OCI-LY1 (cell line): ENCODE results near the gene CROCC.

Source experiments
- H2AFZ ChIP-seq: fragments of 200-600 bp; sonication (generic), shearing (Covaris generic); 2 replicates; pipeline ENCODE4 v1.6.0; 2014; ENCODE audit warnings: antibody characterized with exemption, mild to moderate bottlenecking, low read length
- H3F3A ChIP-seq: fragments of 200-600 bp; sonication (generic), shearing (Covaris generic); 2 replicates; pipeline ENCODE4 v1.6.0; 2014; ENCODE audit warnings: mild to moderate bottlenecking, antibody characterized with exemption, low read length, moderate library complexity; ENCODE audit not compliant: insufficient read depth
- H3K27ac ChIP-seq: fragments of 200-600 bp; sonication (generic); 2 replicates; pipeline ENCODE4 v1.5.1; 2014; ENCODE audit warnings: low read length, mixed run types, mild to moderate bottlenecking, low read depth; ENCODE audit not compliant: poor library complexity, severe bottlenecking
- H3K27me3 ChIP-seq: fragments of 200-600 bp; sonication (generic); 2 replicates; pipeline ENCODE4 v1.6.0; 2014; ENCODE audit warnings: antibody characterized with exemption, mild to moderate bottlenecking, low read length, moderate library complexity; ENCODE audit not compliant: insufficient read depth
- H3K36me3 ChIP-seq: fragments of 200-600 bp; sonication (generic); 2 replicates; pipeline ENCODE4 v1.6.1; 2014; ENCODE audit warnings: mild to moderate bottlenecking, antibody characterized with exemption, low read length, moderate library complexity, mixed read lengths; ENCODE audit not compliant: insufficient read depth
- H3K4me1 ChIP-seq: fragments of 200-600 bp; sonication (generic); 2 replicates; pipeline ENCODE4 v1.5.1; 2014; ENCODE audit warnings: mild to moderate bottlenecking, low read length, moderate library complexity; ENCODE audit not compliant: insufficient read depth, severe bottlenecking
- H3K4me2 ChIP-seq: fragments of 200-600 bp; sonication (generic), shearing (Covaris generic); 2 replicates; pipeline ENCODE4 v1.6.1; 2014; ENCODE audit warnings: low read length
- H3K4me3 ChIP-seq: fragments of 200-600 bp; sonication (generic); 2 replicates; pipeline ENCODE4 v1.5.1; 2014; ENCODE audit warnings: low read length, low read depth, mild to moderate bottlenecking, mixed read lengths; ENCODE audit not compliant: poor library complexity, severe bottlenecking
- H3K79me2 ChIP-seq: fragments of 200-600 bp; shearing (Covaris generic); 2 replicates; pipeline ENCODE4 v1.6.1; 2016; ENCODE audit warnings: mixed run types, low read length, mixed read lengths; ENCODE audit not compliant: insufficient read depth
- H3K9ac ChIP-seq: fragments of 200-600 bp; sonication (generic), shearing (Covaris generic); 2 replicates; pipeline ENCODE4 v1.6.1; 2014; ENCODE audit warnings: mild to moderate bottlenecking, low read length, mixed read lengths
- H3K9me2 ChIP-seq: fragments of 200-600 bp; sonication (generic), shearing (Covaris generic); 2 replicates; pipeline ENCODE4 v1.6.1; 2014; ENCODE audit warnings: low read depth, mild to moderate bottlenecking, low read length, mixed read lengths
- H3K9me3 ChIP-seq: fragments of 200-600 bp; shearing (Covaris generic); 2 replicates; pipeline ENCODE4 v1.6.1; 2014; ENCODE audit warnings: low read length, mixed read lengths
- H4K20me1 ChIP-seq: fragments of 200-600 bp; sonication (generic), shearing (Covaris generic); 2 replicates; pipeline ENCODE4 v1.6.0; 2016; ENCODE audit warnings: mild to moderate bottlenecking, low read length; ENCODE audit not compliant: insufficient read depth
- EZH2 ChIP-seq: fragments of 200-600 bp; sonication (generic), shearing (Covaris generic); IDR thresholded peaks from 2 replicates; pipeline ENCODE4 v1.8.0; 2017; ENCODE audit warnings: borderline replicate concordance, mixed run types, mild to moderate bottlenecking, antibody characterized with exemption, low read length, moderate library complexity, mixed read lengths
- TF ChIP-seq, protein P1 (sequence below): fragments of 200-600 bp; sonication (generic), shearing (Covaris generic); IDR thresholded peaks from 2 replicates; pipeline ENCODE4 v1.5.1; 2017; ENCODE audit warnings: mild to moderate bottlenecking, antibody characterized with exemption, low read length, moderate library complexity, mixed read lengths

CROCC gene

DNA sequence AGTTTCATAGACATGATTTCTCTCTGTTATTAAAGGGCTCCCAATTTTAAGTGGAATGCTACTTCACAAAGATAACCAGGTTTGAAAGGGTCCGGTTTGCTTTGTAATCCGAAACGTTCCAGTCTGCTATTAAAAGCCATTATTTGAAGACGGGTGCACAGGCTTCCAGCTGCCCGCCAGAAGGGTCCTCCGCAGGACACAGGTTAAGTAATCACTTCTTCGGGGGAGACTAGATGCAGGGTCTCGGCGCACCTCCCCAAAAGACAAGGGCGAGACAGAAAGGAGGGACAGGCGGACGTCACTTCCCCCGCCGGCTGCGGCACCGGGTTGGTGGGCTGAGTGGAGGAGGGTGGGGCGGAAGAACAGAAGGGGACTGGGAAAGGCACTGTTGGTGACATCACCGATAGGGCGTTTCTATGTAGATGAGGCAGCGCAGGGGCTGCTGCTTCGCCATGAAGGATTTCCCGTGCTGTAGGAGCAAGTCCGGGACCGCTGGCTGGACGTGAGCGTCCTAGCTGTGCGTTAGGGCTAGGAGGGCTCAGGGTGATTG, 17.1 kb upstream of the CROCC start:
- Histone ChIP-seq H3K9me2 (no peaks in the 10 kb centered on the region), H3K36me3 (no peaks in the 10 kb centered on the region), H4K20me1 (no peaks in the 10 kb centered on the region), H3K4me2 (peak overlapping the region; percentile 96), H3K79me2 (no peaks in the 10 kb centered on the region), H3F3A (peaks cover 9% of the 10 kb centered on the region; the same call in 1 of the 2 replicates), H3K4me1 (peaks cover 39% of the 10 kb centered on the region), H3K9me3 (0 out of 2 replicates have a peak, but pooled peaks cover 4% of the 10 kb centered on the region), H3K4me3 (peak overlapping the region; percentile 63), H3K27ac (peak overlapping the region; percentile 95), H3K27me3 (no peaks in the 10 kb centered on the region), H3K9ac (peak overlapping the region; percentile 74), H2AFZ (no peak overlapping the region)
- TF ChIP-seq EZH2 = no peak
- TF ChIP-seq, protein P1, sequence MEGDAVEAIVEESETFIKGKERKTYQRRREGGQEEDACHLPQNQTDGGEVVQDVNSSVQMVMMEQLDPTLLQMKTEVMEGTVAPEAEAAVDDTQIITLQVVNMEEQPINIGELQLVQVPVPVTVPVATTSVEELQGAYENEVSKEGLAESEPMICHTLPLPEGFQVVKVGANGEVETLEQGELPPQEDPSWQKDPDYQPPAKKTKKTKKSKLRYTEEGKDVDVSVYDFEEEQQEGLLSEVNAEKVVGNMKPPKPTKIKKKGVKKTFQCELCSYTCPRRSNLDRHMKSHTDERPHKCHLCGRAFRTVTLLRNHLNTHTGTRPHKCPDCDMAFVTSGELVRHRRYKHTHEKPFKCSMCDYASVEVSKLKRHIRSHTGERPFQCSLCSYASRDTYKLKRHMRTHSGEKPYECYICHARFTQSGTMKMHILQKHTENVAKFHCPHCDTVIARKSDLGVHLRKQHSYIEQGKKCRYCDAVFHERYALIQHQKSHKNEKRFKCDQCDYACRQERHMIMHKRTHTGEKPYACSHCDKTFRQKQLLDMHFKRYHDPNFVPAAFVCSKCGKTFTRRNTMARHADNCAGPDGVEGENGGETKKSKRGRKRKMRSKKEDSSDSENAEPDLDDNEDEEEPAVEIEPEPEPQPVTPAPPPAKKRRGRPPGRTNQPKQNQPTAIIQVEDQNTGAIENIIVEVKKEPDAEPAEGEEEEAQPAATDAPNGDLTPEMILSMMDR = no peak

GRCh38 chr1:16905110-16905867, 16.4 kb upstream of the CROCC start:
- Histone ChIP-seq H3K4me1 (peaks cover 39% of the 10 kb centered on the region), H3K36me3 (no peaks in the 10 kb centered on the region), H3K27me3 (no peaks in the 10 kb centered on the region), H3F3A (peaks cover 9% of the 10 kb centered on the region; the same call in 1 of the 2 replicates), H3K4me3 (peak overlapping the region; percentile 63), H3K4me2 (peak overlapping the region; percentile 96), H4K20me1 (no peaks in the 10 kb centered on the region), H2AFZ (no peak overlapping the region), H3K27ac (peak overlapping the region; percentile 95), H3K9me3 (0 out of 2 replicates have a peak, but pooled peaks cover 4% of the 10 kb centered on the region), H3K9me2 (no peaks in the 10 kb centered on the region), H3K79me2 (no peaks in the 10 kb centered on the region), H3K9ac (peak overlapping the region; percentile 74)
- TF ChIP-seq, protein P1 = no peak
- no peak for TF ChIP-seq EZH2

DNA sequence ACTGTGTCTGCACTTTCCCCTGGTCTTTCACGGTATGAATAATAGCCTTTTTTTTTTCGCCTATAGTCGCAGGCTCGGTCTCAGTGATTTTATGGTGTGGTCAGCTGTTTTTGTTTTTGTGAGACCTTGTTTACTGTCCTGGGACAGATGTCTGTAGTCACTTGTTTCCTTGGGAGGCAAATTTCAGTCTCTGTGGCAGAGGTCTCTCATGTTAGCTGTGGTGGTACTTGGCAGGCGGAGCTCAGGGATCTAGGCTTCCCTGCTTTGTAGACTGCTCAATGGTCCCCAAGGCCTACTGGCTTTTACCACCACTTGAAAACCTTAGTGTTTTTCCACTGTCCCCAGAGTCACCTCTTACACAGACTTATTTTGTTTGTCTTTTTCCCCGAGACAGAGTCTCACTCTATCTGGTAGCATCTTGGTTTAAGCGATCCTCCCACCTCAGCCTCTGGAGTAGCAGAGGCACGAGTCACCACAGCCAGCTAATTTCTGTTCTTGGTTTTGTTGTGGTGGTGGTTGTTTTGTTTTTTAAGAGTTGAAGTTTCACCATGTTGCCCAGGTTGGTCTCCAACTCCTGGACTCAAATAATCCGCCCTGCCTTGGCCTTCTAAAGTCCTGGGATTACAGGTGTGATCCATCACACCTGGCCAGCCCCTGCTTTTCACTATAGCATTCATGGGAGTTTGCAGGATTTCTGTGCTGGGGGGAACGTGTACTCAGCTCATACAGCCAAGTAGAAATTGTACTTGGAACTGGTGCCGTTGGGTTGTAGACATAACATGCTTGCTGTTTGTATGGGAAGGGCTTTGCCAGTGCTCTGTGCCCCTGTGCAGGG, 15.6 kb upstream of the CROCC start:
- H4K20me1 ChIP-seq = no peaks in the 10 kb centered on the region
- H3K4me1 ChIP-seq = peaks cover 34% of the 10 kb centered on the region
- H3K27me3 ChIP-seq = no peaks in the 10 kb centered on the region
- H2AFZ ChIP-seq = no peak overlapping the region
- H3K9me3 ChIP-seq = 0 out of 2 replicates have a peak, but pooled peaks cover 4% of the 10 kb centered on the region
- no peak overlapping the region for H3K9ac ChIP-seq
- peak overlapping the region; percentile 95 for H3K27ac ChIP-seq
- no peaks in the 10 kb centered on the region for H3K9me2 ChIP-seq
- H3K4me2 ChIP-seq = no peak overlapping the region
- H3K79me2 ChIP-seq = no peaks in the 10 kb centered on the region
- H3K4me3 ChIP-seq = no peak overlapping the region
- H3F3A ChIP-seq = peaks cover 9% of the 10 kb centered on the region; the same call in 1 of the 2 replicates
- no peak for TF ChIP-seq EZH2
- TF ChIP-seq, protein P1 = no peak
- H3K36me3 ChIP-seq = no peaks in the 10 kb centered on the region
